H1 (cell line): ENCODE results near the gene DHX34. TPM values are rescaled to one million over a fixed set of nuclear protein-coding genes. Genes with fewer than 3 reads are reported as not detected.

Source experiments
- BCL11A ChIP-seq, 2 experiments: IDR thresholded peaks; one replicate each; pipeline ENCODE4 v1.6.1; 2011; ENCODE audit warnings: low read depth in 2 of 2, low read length in 2 of 2, mild to moderate bottlenecking in 2 of 2
- CBX8 ChIP-seq: fragments of 300-800, 300-1000 bp; sonication (generic); IDR thresholded peaks from 2 replicates; pipeline ENCODE4 v1.7.1; 2016; ENCODE audit warnings: low read depth, low read length, borderline replicate concordance
- CHD2 ChIP-seq: IDR thresholded peaks from 2 replicates; pipeline ENCODE4 v1.6.1; 2012; ENCODE audit warnings: low read length, improper control_type of control experiment
- CREB1 ChIP-seq: IDR thresholded peaks from 2 replicates; pipeline ENCODE4 v1.6.1; 2012; ENCODE audit warnings: inconsistent platforms
- CTBP2 ChIP-seq: IDR thresholded peaks from 2 replicates; pipeline ENCODE4 v1.7.0; 2011; ENCODE audit warnings: borderline replicate concordance, mild to moderate bottlenecking, moderate library complexity, mixed read lengths, low read length; ENCODE audit not compliant: insufficient read depth, insufficient read length
- JUN ChIP-seq: IDR thresholded peaks from 2 replicates; pipeline ENCODE4 v1.6.1; 2011; ENCODE audit warnings: low read depth, mild to moderate bottlenecking, improper control_type of control experiment, low read length
- RFX5 ChIP-seq: IDR thresholded peaks from 2 replicates; pipeline ENCODE4 v1.6.1; 2011; ENCODE audit warnings: low read depth, low read length, improper control_type of control experiment, borderline replicate concordance
- SIRT6 ChIP-seq: IDR thresholded peaks from one replicate; pipeline ENCODE4 v1.7.1; 2012; ENCODE audit warnings: low read length, inconsistent platforms
- TAF7 ChIP-seq: optimal IDR thresholded peaks from 2 replicates; pipeline ENCODE3; 2011; ENCODE audit warnings: low read depth, mild to moderate bottlenecking, inconsistent platforms, low read length, moderate library complexity, borderline replicate concordance
- polyA plus RNA-seq, 7 experiments: library from polyadenylated mRNA; depleted of rRNA in 3 of 7; stranded (reverse) in 5 of 7; unstranded in 2 of 7; fragments of >200 nt in 5 of 7; fragments of 200-250 nt in 2 of 7; gene quantifications; 1 replicate in 5 of 7; 2 replicates in 1 of 7; 4 replicates in 1 of 7; pipeline versions ENCODE4 v1.2.1 to v1.2.3, GENCODE V29; 2011 to 2013; ENCODE audit warnings: missing spikeins in 2 of 7, mixed read lengths in 2 of 7
- total RNA-seq: library from RNA; stranded (reverse); fragmentation: NEBNext Ultra II Directional; extraction: Animal tissue kit (Norgen Biotek cat#: 25700); gene quantifications from 2 replicates; pipeline ENCODE4 v1.2.1, GENCODE V29; 2021
- TF ChIP-seq, protein P1 (sequence below): fragments of 300-600 bp; sonication (generic); IDR thresholded peaks from 2 replicates; pipeline ENCODE4 v1.7.1; 2012; ENCODE audit warnings: low read length, moderate library complexity, mild to moderate bottlenecking, inconsistent platforms; ENCODE audit not compliant: insufficient replicate concordance
- TF ChIP-seq, protein P2 (sequence below): IDR thresholded peaks from 2 replicates; pipeline ENCODE4 v1.6.1; 2012; ENCODE audit warnings: low read length, inconsistent platforms

DHX34 gene
- total and polyA plus RNA-seq, 2 of the 8 experiments (the other 6 are each of a cell fraction or from before 2014, with no cell fraction given): 17.5 to 24.3 TPM

DNA sequence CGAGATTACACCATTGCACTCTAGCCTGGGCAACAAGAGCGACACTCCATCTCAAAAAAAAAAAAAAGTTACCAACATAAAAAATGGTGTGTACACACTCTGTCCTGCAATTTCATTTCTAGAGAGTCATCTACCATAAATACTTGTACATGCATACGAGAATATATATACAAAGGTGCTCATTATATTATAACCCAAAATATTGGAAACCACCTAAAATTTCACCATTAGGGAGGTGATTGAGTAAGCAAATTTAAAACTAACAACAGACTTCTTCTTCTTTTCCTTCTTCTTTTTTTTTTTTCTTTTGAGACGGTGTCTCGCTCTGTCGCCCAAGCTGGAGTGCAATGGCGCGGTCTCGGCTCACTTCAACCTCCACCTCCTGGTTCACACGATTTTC, 46.9 kb upstream of the DHX34 start (continued):
- TF ChIP-seq, protein P1, sequence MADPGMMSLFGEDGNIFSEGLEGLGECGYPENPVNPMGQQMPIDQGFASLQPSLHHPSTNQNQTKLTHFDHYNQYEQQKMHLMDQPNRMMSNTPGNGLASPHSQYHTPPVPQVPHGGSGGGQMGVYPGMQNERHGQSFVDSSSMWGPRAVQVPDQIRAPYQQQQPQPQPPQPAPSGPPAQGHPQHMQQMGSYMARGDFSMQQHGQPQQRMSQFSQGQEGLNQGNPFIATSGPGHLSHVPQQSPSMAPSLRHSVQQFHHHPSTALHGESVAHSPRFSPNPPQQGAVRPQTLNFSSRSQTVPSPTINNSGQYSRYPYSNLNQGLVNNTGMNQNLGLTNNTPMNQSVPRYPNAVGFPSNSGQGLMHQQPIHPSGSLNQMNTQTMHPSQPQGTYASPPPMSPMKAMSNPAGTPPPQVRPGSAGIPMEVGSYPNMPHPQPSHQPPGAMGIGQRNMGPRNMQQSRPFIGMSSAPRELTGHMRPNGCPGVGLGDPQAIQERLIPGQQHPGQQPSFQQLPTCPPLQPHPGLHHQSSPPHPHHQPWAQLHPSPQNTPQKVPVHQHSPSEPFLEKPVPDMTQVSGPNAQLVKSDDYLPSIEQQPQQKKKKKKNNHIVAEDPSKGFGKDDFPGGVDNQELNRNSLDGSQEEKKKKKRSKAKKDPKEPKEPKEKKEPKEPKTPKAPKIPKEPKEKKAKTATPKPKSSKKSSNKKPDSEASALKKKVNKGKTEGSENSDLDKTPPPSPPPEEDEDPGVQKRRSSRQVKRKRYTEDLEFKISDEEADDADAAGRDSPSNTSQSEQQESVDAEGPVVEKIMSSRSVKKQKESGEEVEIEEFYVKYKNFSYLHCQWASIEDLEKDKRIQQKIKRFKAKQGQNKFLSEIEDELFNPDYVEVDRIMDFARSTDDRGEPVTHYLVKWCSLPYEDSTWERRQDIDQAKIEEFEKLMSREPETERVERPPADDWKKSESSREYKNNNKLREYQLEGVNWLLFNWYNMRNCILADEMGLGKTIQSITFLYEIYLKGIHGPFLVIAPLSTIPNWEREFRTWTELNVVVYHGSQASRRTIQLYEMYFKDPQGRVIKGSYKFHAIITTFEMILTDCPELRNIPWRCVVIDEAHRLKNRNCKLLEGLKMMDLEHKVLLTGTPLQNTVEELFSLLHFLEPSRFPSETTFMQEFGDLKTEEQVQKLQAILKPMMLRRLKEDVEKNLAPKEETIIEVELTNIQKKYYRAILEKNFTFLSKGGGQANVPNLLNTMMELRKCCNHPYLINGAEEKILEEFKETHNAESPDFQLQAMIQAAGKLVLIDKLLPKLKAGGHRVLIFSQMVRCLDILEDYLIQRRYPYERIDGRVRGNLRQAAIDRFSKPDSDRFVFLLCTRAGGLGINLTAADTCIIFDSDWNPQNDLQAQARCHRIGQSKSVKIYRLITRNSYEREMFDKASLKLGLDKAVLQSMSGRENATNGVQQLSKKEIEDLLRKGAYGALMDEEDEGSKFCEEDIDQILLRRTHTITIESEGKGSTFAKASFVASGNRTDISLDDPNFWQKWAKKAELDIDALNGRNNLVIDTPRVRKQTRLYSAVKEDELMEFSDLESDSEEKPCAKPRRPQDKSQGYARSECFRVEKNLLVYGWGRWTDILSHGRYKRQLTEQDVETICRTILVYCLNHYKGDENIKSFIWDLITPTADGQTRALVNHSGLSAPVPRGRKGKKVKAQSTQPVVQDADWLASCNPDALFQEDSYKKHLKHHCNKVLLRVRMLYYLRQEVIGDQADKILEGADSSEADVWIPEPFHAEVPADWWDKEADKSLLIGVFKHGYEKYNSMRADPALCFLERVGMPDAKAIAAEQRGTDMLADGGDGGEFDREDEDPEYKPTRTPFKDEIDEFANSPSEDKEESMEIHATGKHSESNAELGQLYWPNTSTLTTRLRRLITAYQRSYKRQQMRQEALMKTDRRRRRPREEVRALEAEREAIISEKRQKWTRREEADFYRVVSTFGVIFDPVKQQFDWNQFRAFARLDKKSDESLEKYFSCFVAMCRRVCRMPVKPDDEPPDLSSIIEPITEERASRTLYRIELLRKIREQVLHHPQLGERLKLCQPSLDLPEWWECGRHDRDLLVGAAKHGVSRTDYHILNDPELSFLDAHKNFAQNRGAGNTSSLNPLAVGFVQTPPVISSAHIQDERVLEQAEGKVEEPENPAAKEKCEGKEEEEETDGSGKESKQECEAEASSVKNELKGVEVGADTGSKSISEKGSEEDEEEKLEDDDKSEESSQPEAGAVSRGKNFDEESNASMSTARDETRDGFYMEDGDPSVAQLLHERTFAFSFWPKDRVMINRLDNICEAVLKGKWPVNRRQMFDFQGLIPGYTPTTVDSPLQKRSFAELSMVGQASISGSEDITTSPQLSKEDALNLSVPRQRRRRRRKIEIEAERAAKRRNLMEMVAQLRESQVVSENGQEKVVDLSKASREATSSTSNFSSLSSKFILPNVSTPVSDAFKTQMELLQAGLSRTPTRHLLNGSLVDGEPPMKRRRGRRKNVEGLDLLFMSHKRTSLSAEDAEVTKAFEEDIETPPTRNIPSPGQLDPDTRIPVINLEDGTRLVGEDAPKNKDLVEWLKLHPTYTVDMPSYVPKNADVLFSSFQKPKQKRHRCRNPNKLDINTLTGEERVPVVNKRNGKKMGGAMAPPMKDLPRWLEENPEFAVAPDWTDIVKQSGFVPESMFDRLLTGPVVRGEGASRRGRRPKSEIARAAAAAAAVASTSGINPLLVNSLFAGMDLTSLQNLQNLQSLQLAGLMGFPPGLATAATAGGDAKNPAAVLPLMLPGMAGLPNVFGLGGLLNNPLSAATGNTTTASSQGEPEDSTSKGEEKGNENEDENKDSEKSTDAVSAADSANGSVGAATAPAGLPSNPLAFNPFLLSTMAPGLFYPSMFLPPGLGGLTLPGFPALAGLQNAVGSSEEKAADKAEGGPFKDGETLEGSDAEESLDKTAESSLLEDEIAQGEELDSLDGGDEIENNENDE: no peak
- TF ChIP-seq CREB1 (no peak), CTBP2 (no peak), CHD2 (no peak), CBX8 (no peak), SIRT6 (no peak), JUN (no peak), TAF7 (no peak), RFX5 (no peak), BCL11A (IDR thresholded peaks at IDR 0.05; ENCODE audit: low read depth in 2 of 2, low read length in 2 of 2) (no peak)
- TF ChIP-seq, protein P2, sequence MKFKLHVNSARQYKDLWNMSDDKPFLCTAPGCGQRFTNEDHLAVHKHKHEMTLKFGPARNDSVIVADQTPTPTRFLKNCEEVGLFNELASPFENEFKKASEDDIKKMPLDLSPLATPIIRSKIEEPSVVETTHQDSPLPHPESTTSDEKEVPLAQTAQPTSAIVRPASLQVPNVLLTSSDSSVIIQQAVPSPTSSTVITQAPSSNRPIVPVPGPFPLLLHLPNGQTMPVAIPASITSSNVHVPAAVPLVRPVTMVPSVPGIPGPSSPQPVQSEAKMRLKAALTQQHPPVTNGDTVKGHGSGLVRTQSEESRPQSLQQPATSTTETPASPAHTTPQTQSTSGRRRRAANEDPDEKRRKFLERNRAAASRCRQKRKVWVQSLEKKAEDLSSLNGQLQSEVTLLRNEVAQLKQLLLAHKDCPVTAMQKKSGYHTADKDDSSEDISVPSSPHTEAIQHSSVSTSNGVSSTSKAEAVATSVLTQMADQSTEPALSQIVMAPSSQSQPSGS: no peak
